MCF 10A (cell line): ENCODE data around the gene PDGFC. TPM values are rescaled to one million over a fixed set of nuclear protein-coding genes. Genes with fewer than 3 reads are reported as not detected.
A peak's percentile ranks its signal among the peaks of the same experiment; 100 is the strongest.

Source experiments
- BruUV-seq: library from RNA; stranded (reverse); fragments of 400-500 nt; replicated peaks from 2 replicates; lab custom pipeline; 2021; lab: Mats Ljungman, UMichigan
- CTCF ChIA-PET: fragments of 300-600 bp; sonication (Branson Sonifier 250); formaldehyde crosslinking; extraction: SDS; loops from one replicate; lab custom pipeline; 2021; ENCODE audit warnings: antibody characterized with exemption, inconsistent platforms; lab: Yijun Ruan, JAX
- POLR2A ChIA-PET: fragments of 300-600, 350-650 bp; sonication (Branson Sonifier 250); formaldehyde crosslinking; extraction: SDS; loops from one replicate; lab custom pipeline; 2020; ENCODE audit warnings: antibody characterized with exemption, inconsistent platforms; lab: Yijun Ruan, JAX
- DNase-seq: peaks from one replicate; pipeline ENCODE4 v3.0.0-alpha.2; 2018; ENCODE audit not compliant: unreplicated experiment
- H3K27ac Mint-ChIP-seq: one replicate; pipeline ENCODE4 v1.8.0; 2022; ENCODE audit warnings: mild to moderate bottlenecking, low read depth, mixed read lengths; ENCODE audit not compliant: unreplicated experiment
- H3K27me3 Mint-ChIP-seq: one replicate; pipeline ENCODE4 v1.8.0; 2022; ENCODE audit warnings: mixed read lengths; ENCODE audit not compliant: insufficient read depth, unreplicated experiment
- H3K36me3 Mint-ChIP-seq: one replicate; pipeline ENCODE4 v1.8.0; 2022; ENCODE audit warnings: mild to moderate bottlenecking, moderate library complexity, mixed read lengths; ENCODE audit not compliant: insufficient read depth, unreplicated experiment
- H3K4me1 Mint-ChIP-seq: one replicate; pipeline ENCODE4 v1.8.0; 2022; ENCODE audit warnings: mixed read lengths; ENCODE audit not compliant: insufficient read depth, unreplicated experiment
- H3K4me3 Mint-ChIP-seq: one replicate; pipeline ENCODE4 v1.8.0; 2022; ENCODE audit warnings: mild to moderate bottlenecking, moderate library complexity, mixed read lengths; ENCODE audit not compliant: unreplicated experiment
- H3K9me3 Mint-ChIP-seq: one replicate; pipeline ENCODE4 v1.8.0; 2022; ENCODE audit warnings: mixed read lengths; ENCODE audit not compliant: unreplicated experiment
- CTCF ChIP-seq: fragments of 200-600 bp; IDR thresholded peaks from one replicate; pipeline ENCODE4 v1.8.0; 2022; ENCODE audit warnings: antibody characterized with exemption, mild to moderate bottlenecking; ENCODE audit not compliant: unreplicated experiment
- intact Hi-C: fragments of 100-400 bp; cut with micrococcal nuclease; formaldehyde crosslinking; loops from 2 replicates; pipeline ENCODE4 v1.14.1; 2022
- total RNA-seq: library from RNA; stranded (reverse); gene quantifications from 2 replicates; pipeline ENCODE4 v1.2.3, GENCODE V29; 2022

The PDGFC gene
- total RNA-seq, 1 experiment from 2014 or later: 74.8 TPM

- BruUV-seq: no TSS peak
- H3K27me3 Mint-ChIP-seq: no peaks in the 10 kb centered on the region
- no peaks in the 10 kb centered on the region for H3K9me3 Mint-ChIP-seq
- no peak for TF ChIP-seq CTCF
- CTCF ChIA-PET: interaction anchor here (0.5 to 3.9 kb wide), 8 partner anchors 9 to 1065 kb away, joined by 3 to 23 read pairs (median 4); no protein-coding TSS in a partner anchor
- no peaks in the 10 kb centered on the region for H3K36me3 Mint-ChIP-seq
- H3K4me3 Mint-ChIP-seq: no peak overlapping the region
- intact Hi-C loops: loop anchor here (2.0 to 10.0 kb wide), 2 partner anchors 23 to 999 kb away; no protein-coding TSS in a partner anchor
- H3K4me1 Mint-ChIP-seq: peaks cover 49% of the 10 kb centered on the region
- H3K27ac Mint-ChIP-seq: peak overlapping the region; percentile 95
- no peak for DNase-seq
- POLR2A ChIA-PET: interaction anchor here (0.6 to 1.9 kb wide), 7 partner anchors 24 to 501 kb away, joined by 3 to 6 read pairs (median 3); no protein-coding TSS in a partner anchor
These were observed 4.1 kb upstream of the PDGFC start for GRCh38 chr4:156975686-156976085.

GRCh38 chr4:156974264-156974663 lies 2.7 kb upstream of the PDGFC start:
- no peak overlapping the region for H3K4me3 Mint-ChIP-seq
- no peaks in the 10 kb centered on the region for H3K27me3 Mint-ChIP-seq
- no peaks in the 10 kb centered on the region for H3K9me3 Mint-ChIP-seq
- H3K36me3 Mint-ChIP-seq: no peaks in the 10 kb centered on the region
- TF ChIP-seq CTCF: no peak
- ChIA-PET CTCF (interaction anchor here (0.6 to 3.9 kb wide), 5 partner anchors 24 to 1079 kb away, joined by 3 to 23 read pairs (median 4); no protein-coding TSS in a partner anchor), POLR2A (no interaction called here)
- peak overlapping the region; percentile 75 for H3K27ac Mint-ChIP-seq
- DNase-seq: peak; percentile 28
- BruUV-seq: no TSS peak
- peaks cover 49% of the 10 kb centered on the region for H3K4me1 Mint-ChIP-seq
- intact Hi-C loops: loop anchor here (2.0 to 10.0 kb wide), 3 partner anchors 25 to 1001 kb away; no protein-coding TSS in a partner anchor

- peak overlapping the region; percentile 96 for H3K4me3 Mint-ChIP-seq
- no peaks in the 10 kb centered on the region for H3K9me3 Mint-ChIP-seq
- BruUV-seq: no TSS peak
- H3K27me3 Mint-ChIP-seq: no peaks in the 10 kb centered on the region
- ChIA-PET POLR2A (interaction anchor here (0.9 to 7.1 kb wide), 9 partner anchors 10 to 287 kb away, joined by 3 to 89 read pairs (median 4); no protein-coding TSS in a partner anchor), CTCF (interaction anchor here (0.6 to 6.5 kb wide), 13 partner anchors 9 to 834 kb away, joined by 3 to 61 read pairs (median 3); no protein-coding TSS in a partner anchor)
- intact Hi-C loops: loop anchor here (5.0 to 10.0 kb wide), 2 partner anchors 200 to 1002 kb away; no protein-coding TSS in a partner anchor
- TF ChIP-seq CTCF: no peak
- H3K27ac Mint-ChIP-seq: peak overlapping the region; percentile 75
- DNase-seq: no peak
- no peaks in the 10 kb centered on the region for H3K36me3 Mint-ChIP-seq
- H3K4me1 Mint-ChIP-seq: peaks cover 65% of the 10 kb centered on the region
These were observed 898 bp upstream of the PDGFC start for GRCh38 chr4:156972379-156973015.

DNA sequence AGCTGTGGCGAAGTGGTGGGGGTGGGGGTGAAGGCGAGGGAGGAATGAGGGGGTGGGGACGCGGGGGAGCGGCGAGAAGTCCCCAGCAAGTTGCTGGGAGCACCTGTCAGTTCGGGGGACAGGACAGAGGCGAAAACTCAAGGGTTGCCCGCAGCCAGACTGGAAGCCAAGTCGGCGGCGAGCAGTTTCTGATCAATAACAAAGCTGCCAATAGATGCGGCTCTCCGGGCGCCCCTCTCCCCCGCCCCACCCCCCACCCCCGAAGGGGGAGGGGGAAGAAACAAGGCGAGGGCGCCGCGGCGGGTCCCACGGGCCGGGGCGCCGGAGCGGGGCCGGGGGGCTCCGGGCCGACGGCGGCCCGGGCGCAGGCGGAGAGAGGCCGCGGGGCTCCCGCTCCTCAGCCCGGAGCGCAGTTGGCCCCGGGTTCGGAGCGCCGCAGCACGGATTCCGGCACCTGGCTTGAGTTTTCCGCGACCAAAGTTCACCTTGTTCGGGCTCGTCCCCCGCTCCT lies 379 bp downstream of the PDGFC start:
- Mint-ChIP-seq H3K4me3 (peak overlapping the region; percentile 96), H3K9me3 (no peaks in the 10 kb centered on the region), H3K36me3 (no peaks in the 10 kb centered on the region), H3K4me1 (peaks cover 58% of the 10 kb centered on the region), H3K27me3 (no peaks in the 10 kb centered on the region), H3K27ac (peak overlapping the region; percentile 96)
- ChIA-PET POLR2A (interaction anchor here (0.6 to 7.1 kb wide), 24 partner anchors 11 to 496 kb away, joined by 3 to 89 read pairs (median 6); no protein-coding TSS in a partner anchor), CTCF (interaction anchor here (0.5 to 7.2 kb wide), 19 partner anchors 9 to 500 kb away, joined by 3 to 93 read pairs (median 4); no protein-coding TSS in a partner anchor)
- BruUV-seq: no TSS peak
- no peak for TF ChIP-seq CTCF
- intact Hi-C loops: loop anchor here (5.0 to 10.0 kb wide), 2 partner anchors 201 to 1004 kb away; no protein-coding TSS in a partner anchor
- DNase-seq: no peak
